PC-3 (cell line): ENCODE data around the gene PCBP3. TPM values are rescaled to one million over a fixed set of nuclear protein-coding genes. Genes with fewer than 3 reads are reported as not detected.

Experiments used
- ATAC-seq: fragments of 200-7000 bp; cut with Tn5 transposase; 2 replicates; pipeline ENCODE4 v1.9.1; 2020; ENCODE audit warnings: mild to moderate bottlenecking, moderate library complexity
- BruUV-seq: library from RNA; stranded (reverse); fragments of 400-500 nt; replicated peaks from 2 replicates; lab custom pipeline; 2021; lab: Mats Ljungman, UMichigan
- CTCF ChIA-PET: fragments of 300-600 bp; sonication (Branson Sonifier 250); formaldehyde crosslinking; loops from one replicate; lab custom pipeline; 2022; ENCODE audit warnings: antibody characterized with exemption; lab: Charles Lee
- POLR2A ChIA-PET: fragments of 300-600 bp; sonication (Branson Sonifier 250); formaldehyde crosslinking; loops from one replicate; lab custom pipeline; 2022; ENCODE audit warnings: antibody characterized with exemption; ENCODE audit not compliant: unreplicated experiment; lab: Charles Lee
- DNase-seq: peaks from one replicate; pipeline ENCODE4 v3.0.0-alpha.2; 2015
- H2AFZ ChIP-seq: fragments of 300-600 bp; sonication (generic); 2 replicates; pipeline ENCODE4 v1.6.0; 2016; ENCODE audit warnings: antibody characterized with exemption, low read length
- H3F3A ChIP-seq: fragments of 300-600 bp; sonication (generic); one replicate; pipeline ENCODE4 v1.6.0; 2017; ENCODE audit warnings: antibody characterized with exemption, low read length, control low read depth, mild to moderate bottlenecking; ENCODE audit not compliant: unreplicated experiment
- H3K27ac ChIP-seq: fragments of 300-600 bp; sonication (generic); 2 replicates; pipeline ENCODE4 v1.5.1; 2016; ENCODE audit warnings: mild to moderate bottlenecking, low read length
- H3K27me3 ChIP-seq: fragments of 300-600 bp; sonication (generic); 2 replicates; pipeline ENCODE4 v1.6.1; 2016; ENCODE audit warnings: low read length, mixed read lengths
- H3K36me3 ChIP-seq: fragments of 300-600 bp; sonication (generic); 2 replicates; pipeline ENCODE4 v1.6.1; 2016; ENCODE audit warnings: low read depth, mixed run types, low read length, mixed read lengths
- H3K4me1 ChIP-seq: fragments of 300-600 bp; sonication (generic); 2 replicates; pipeline ENCODE4 v1.5.1; 2016; ENCODE audit warnings: low read length; ENCODE audit not compliant: insufficient read depth
- H3K4me2 ChIP-seq: fragments of 300-600 bp; sonication (generic); 2 replicates; pipeline ENCODE4 v1.6.0; 2016; ENCODE audit warnings: low read length
- H3K4me3 ChIP-seq: fragments of 300-600 bp; sonication (generic); 2 replicates; pipeline ENCODE4 v1.5.1; 2016; ENCODE audit warnings: mild to moderate bottlenecking, low read length, mixed read lengths
- H3K79me2 ChIP-seq: fragments of 300-600 bp; sonication (generic); 2 replicates; pipeline ENCODE4 v1.6.1; 2017; ENCODE audit warnings: low read length, mixed read lengths
- H3K9ac ChIP-seq: fragments of 300-600 bp; sonication (generic); 2 replicates; pipeline ENCODE4 v1.6.0; 2016; ENCODE audit warnings: mild to moderate bottlenecking, low read length
- H3K9me2 ChIP-seq: fragments of 300-600 bp; sonication (generic); replicated peaks from 2 replicates; pipeline ENCODE4 v1.6.1; 2016; ENCODE audit warnings: mixed run types, low read length, mixed read lengths
- H3K9me3 ChIP-seq: fragments of 300-600 bp; sonication (generic); 2 replicates; pipeline ENCODE4 v1.6.1; 2016; ENCODE audit warnings: low read length, mixed read lengths
- H4K20me1 ChIP-seq: fragments of 300-600 bp; sonication (generic); 2 replicates; pipeline ENCODE4 v1.6.1; 2016; ENCODE audit warnings: low read length, mixed read lengths
- EZH2 ChIP-seq: fragments of 300-600 bp; sonication (generic); IDR thresholded peaks from one replicate; pipeline ENCODE4 v1.6.1; 2017; ENCODE audit warnings: antibody characterized with exemption, mild to moderate bottlenecking, low read length; ENCODE audit not compliant: unreplicated experiment
- EZH2phosphoT487 ChIP-seq: fragments of 300-600 bp; sonication (generic); IDR thresholded peaks from 2 replicates; pipeline ENCODE4 v1.6.1; 2018; ENCODE audit warnings: mild to moderate bottlenecking, antibody characterized with exemption, low read length, borderline replicate concordance
- intact Hi-C: fragments of 100-400 bp; cut with micrococcal nuclease; formaldehyde crosslinking; loops from 2 replicates; pipeline ENCODE4 v1.9.0; 2023
- total RNA-seq: library from RNA; depleted of rRNA; stranded (reverse); fragments of >200 nt; gene quantifications from 2 replicates; pipeline ENCODE4 v1.2.3, GENCODE V29; 2014
- TF ChIP-seq, protein P1 (sequence below): fragments of 300-600 bp; sonication (generic); conservative IDR thresholded peaks from 2 replicates; pipeline ENCODE4 v1.5.1; 2017; ENCODE audit warnings: antibody characterized with exemption, low read depth, mild to moderate bottlenecking, low read length

The PCBP3 gene
- total RNA-seq, 1 experiment from 2014 or later, result 2.4 TPM

DNA sequence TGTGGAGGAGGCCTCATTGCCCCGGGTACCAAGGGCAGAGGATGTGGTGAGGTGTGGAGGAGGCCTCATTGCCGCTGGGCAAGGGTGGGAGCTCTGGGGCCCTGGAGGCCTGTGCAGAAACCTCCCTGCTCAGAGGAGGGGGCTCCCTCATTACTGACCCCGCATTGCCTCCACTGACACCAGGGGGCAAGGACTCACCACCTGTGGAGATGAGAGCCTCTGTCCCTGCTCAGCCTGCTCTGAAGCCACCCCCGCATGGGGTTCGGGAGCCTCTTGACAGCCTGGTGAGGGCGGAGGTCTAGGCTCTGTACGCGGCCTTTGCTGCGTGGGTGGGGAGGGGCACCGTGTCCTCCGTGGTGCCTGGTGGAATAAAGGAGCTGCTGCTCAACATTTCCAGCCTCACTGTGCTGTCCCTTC, 243.1 kb downstream of the PCBP3 start:
- TF ChIP-seq, protein P1, sequence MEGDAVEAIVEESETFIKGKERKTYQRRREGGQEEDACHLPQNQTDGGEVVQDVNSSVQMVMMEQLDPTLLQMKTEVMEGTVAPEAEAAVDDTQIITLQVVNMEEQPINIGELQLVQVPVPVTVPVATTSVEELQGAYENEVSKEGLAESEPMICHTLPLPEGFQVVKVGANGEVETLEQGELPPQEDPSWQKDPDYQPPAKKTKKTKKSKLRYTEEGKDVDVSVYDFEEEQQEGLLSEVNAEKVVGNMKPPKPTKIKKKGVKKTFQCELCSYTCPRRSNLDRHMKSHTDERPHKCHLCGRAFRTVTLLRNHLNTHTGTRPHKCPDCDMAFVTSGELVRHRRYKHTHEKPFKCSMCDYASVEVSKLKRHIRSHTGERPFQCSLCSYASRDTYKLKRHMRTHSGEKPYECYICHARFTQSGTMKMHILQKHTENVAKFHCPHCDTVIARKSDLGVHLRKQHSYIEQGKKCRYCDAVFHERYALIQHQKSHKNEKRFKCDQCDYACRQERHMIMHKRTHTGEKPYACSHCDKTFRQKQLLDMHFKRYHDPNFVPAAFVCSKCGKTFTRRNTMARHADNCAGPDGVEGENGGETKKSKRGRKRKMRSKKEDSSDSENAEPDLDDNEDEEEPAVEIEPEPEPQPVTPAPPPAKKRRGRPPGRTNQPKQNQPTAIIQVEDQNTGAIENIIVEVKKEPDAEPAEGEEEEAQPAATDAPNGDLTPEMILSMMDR, result no peak
- TF ChIP-seq EZH2phosphoT487 (no peak), EZH2 (no peak)
- H3K9ac ChIP-seq, result no peak overlapping the region
- no TSS peak for BruUV-seq
- H3K9me2 ChIP-seq, result no peaks in the 10 kb centered on the region
- no peaks in the 10 kb centered on the region for H3F3A ChIP-seq
- intact Hi-C loops, result no loop called here
- no peaks in the 10 kb centered on the region for H4K20me1 ChIP-seq
- H3K79me2 ChIP-seq, result no peaks in the 10 kb centered on the region
- H3K9me3 ChIP-seq, result no peaks in the 10 kb centered on the region
- no peak overlapping the region for H3K27ac ChIP-seq
- no peak for DNase-seq
- H2AFZ ChIP-seq, result no peak overlapping the region
- ChIA-PET CTCF (no interaction called here), POLR2A (no interaction called here)
- no peak for ATAC-seq
- no peak overlapping the region for H3K4me3 ChIP-seq
- H3K27me3 ChIP-seq, result peaks cover 5% of the 10 kb centered on the region; the same call in 1 of the 2 replicates
- H3K36me3 ChIP-seq, result no peaks in the 10 kb centered on the region
- no peaks in the 10 kb centered on the region for H3K4me1 ChIP-seq
- H3K4me2 ChIP-seq, result no peak overlapping the region

DNA sequence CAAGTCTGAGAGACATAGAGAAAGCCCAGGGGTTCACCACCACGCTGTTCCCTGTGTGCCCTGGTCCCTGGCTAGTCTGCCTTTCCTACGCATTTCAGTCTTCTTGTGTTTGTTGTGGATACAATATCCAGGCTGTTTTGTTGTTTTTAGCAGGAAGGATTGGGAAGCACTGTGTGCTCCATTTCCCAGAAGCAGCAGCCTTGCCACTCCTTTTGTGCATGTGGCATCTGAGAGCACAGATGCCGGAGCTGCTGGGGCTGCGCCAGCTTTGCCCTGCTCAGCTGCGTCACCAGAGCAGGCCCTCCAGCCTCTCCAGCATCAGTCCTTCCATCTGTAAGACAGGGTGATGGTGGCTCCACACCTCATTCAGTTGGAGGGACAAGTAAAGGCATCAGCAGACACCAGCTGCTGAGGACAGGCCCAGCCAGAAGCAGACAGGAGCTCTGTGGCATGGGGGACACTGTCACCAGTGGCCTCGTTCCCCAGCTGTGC, 243.6 kb downstream of the PCBP3 start:
- Histone ChIP-seq H3K79me2 (no peaks in the 10 kb centered on the region), H3K9me2 (no peaks in the 10 kb centered on the region), H3K36me3 (no peaks in the 10 kb centered on the region), H4K20me1 (no peaks in the 10 kb centered on the region), H3K4me2 (no peak overlapping the region), H3K27me3 (peaks cover 5% of the 10 kb centered on the region; the same call in 1 of the 2 replicates), H3F3A (no peaks in the 10 kb centered on the region), H3K4me1 (no peaks in the 10 kb centered on the region), H2AFZ (no peak overlapping the region), H3K27ac (no peak overlapping the region), H3K9ac (no peak overlapping the region), H3K4me3 (no peak overlapping the region), H3K9me3 (no peaks in the 10 kb centered on the region)
- BruUV-seq, result no TSS peak
- CTCF ChIA-PET, result no interaction called here
- POLR2A ChIA-PET, result no interaction called here
- intact Hi-C loops, result no loop called here
- ATAC-seq (no peak), DNase-seq (no peak)
- TF ChIP-seq, protein P1, result no peak
- TF ChIP-seq EZH2 (no peak), EZH2phosphoT487 (no peak)

DNA sequence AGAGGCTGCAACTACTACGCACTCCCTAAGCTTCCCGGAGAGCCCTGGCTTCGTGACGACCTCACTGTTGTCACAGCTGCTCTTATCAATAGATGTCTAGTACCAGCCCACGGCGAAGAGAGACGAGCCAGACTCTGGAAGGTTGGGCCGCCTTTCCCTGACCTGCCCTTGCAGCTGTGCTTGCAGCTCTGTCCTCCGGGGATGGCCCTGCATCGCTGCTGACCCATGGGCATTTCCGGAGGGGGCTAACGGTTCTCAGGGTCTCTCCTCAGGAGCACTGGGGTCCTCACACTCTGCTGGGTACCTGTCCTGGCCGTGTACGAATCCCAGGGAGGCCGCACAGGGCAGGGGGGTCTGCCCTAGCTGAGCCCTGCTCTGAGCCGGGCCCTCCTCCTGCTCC, 244.3 kb downstream of the PCBP3 start:
- no peak overlapping the region for H3K9ac ChIP-seq
- no peaks in the 10 kb centered on the region for H4K20me1 ChIP-seq
- ChIA-PET CTCF (no interaction called here), POLR2A (no interaction called here)
- no peak overlapping the region for H3K4me3 ChIP-seq
- no peak for DNase-seq
- no peak for ATAC-seq
- no peaks in the 10 kb centered on the region for H3K36me3 ChIP-seq
- no peak overlapping the region for H3K27ac ChIP-seq
- H3F3A ChIP-seq, result no peaks in the 10 kb centered on the region
- H3K4me2 ChIP-seq, result no peak overlapping the region
- peaks cover 5% of the 10 kb centered on the region; the same call in 1 of the 2 replicates for H3K27me3 ChIP-seq
- intact Hi-C loops, result no loop called here
- no peaks in the 10 kb centered on the region for H3K4me1 ChIP-seq
- H2AFZ ChIP-seq, result no peak overlapping the region
- BruUV-seq, result no TSS peak
- H3K9me2 ChIP-seq, result no peaks in the 10 kb centered on the region
- H3K79me2 ChIP-seq, result no peaks in the 10 kb centered on the region
- H3K9me3 ChIP-seq, result no peaks in the 10 kb centered on the region
- no peak for TF ChIP-seq EZH2
- TF ChIP-seq, protein P1, result no peak
- no peak for TF ChIP-seq EZH2phosphoT487
